ENCODE measurements around the gene PIEZO2.

PIEZO2 gene

DNA sequence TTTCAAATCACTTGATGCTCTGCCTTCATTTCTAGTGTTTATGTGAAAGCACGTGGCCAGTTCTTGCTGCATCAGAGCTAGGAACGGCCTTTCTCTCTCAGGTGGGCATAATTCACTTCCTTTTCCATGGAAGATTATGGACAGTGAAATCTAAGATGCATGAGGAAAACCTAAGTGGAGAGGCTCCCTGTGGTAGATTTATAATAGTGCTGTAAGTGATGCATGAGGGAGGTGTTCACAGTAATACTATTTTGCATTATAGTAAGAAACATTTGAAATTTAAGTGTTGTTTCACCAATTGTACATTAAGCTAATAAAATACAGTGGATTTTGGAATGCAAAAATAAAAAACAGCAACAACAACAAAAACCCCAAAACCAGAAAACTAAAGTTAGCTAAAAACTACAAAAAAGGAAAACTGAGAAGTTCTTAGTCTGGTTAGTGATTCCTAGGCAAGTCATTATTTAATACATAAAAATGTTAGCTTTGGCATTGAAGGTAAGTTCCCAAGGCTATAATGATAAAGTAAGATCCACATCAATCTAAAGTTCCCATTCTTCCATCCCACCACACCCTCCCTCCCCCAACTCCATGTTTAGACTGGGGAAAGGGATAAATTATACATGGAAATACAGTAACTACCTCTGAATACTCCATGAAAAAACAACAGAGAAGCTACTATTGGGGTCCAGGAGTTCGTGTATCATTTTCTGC, 469.7 kb downstream of the PIEZO2 start:
- TF ChIP-seq, protein P1, sequence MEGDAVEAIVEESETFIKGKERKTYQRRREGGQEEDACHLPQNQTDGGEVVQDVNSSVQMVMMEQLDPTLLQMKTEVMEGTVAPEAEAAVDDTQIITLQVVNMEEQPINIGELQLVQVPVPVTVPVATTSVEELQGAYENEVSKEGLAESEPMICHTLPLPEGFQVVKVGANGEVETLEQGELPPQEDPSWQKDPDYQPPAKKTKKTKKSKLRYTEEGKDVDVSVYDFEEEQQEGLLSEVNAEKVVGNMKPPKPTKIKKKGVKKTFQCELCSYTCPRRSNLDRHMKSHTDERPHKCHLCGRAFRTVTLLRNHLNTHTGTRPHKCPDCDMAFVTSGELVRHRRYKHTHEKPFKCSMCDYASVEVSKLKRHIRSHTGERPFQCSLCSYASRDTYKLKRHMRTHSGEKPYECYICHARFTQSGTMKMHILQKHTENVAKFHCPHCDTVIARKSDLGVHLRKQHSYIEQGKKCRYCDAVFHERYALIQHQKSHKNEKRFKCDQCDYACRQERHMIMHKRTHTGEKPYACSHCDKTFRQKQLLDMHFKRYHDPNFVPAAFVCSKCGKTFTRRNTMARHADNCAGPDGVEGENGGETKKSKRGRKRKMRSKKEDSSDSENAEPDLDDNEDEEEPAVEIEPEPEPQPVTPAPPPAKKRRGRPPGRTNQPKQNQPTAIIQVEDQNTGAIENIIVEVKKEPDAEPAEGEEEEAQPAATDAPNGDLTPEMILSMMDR (IDR thresholded peaks at IDR 0.05; ENCODE audit: extremely low read depth, missing control alignments) = no peak

DNA sequence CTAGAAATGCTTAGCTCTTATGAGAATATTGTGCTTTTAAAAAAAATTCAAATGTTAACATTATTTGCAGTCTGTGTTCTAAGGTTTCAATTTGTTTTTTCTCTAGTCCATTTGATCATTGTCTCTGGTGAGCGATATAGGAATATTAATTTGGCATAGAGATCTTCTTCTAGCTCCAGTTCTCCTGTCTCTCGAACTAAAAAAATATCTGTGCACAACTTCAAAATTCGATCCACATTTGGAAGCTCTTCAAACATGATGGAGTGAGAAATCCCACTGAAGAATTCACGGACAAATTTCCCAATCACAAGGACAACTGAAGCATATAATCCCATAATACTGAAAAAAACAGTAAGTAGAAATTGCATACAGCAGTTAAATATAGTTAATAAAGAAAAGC, 477.9 kb downstream of the PIEZO2 start:
- TF ChIP-seq, protein P1 (IDR thresholded peaks at IDR 0.05; ENCODE audit: extremely low read depth, missing control alignments) = no peak
- DNase-seq (ENCODE audit: low spot score) = no peak

More for the DNA sequence above, 469.7 kb downstream of the PIEZO2 start:
- no peak for DNase-seq (ENCODE audit: low spot score)

DNA sequence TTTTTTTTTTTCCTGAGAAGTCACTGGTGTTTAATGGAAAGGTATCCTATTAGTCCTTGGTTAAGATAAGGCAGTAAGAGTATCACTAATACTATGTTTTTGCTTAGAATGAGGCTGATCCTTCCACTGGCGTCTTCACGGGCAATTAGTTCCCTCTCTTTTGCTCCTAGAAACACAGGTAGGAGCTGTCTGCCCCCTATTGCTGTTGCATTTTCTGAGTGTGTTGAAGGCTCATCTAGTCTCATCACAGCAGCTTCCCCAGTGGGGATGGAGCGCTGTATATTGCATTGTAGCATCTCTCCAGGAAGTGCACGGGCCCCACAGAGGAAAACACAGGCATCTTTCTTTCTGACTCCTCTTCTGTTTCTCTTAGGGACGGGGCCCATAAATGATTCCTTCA, 478.5 kb downstream of the PIEZO2 start:
- DNase-seq (ENCODE audit: low spot score) = no peak
- TF ChIP-seq, protein P1 (IDR thresholded peaks at IDR 0.05; ENCODE audit: extremely low read depth, missing control alignments) = no peak

DNA sequence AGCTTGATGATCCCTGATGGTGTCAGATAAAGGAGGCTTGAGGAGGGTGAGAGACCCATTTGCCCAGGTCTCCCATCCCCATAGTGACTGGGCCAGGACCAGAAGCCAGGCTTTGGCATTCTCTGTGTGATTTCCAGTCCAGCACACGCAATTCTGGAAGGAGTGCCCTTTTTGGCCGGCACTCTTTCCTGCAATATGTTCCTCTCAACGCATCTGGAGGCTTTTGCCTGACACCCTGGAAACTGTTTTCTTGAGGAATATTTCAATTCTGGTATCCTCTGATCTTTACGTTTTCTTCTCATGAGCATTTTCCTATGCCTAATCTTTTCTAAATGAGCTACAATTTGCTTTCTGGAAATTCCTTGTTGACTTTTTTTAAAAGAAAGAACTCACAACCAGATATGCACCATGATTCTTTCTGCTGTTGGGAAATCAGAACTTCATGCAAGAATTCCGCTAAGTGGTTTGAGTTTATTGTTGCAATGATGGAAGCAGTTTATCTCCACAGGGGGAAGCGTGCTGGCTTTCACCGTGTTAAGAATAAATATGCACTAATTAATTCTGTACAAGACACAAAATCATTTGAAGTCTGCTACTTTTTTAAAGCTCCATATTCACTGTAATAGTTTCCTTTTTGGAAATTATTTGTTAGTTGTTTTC, 479.8 kb downstream of the PIEZO2 start:
- TF ChIP-seq, protein P1 (IDR thresholded peaks at IDR 0.05; ENCODE audit: extremely low read depth, missing control alignments) = no peak

DNA sequence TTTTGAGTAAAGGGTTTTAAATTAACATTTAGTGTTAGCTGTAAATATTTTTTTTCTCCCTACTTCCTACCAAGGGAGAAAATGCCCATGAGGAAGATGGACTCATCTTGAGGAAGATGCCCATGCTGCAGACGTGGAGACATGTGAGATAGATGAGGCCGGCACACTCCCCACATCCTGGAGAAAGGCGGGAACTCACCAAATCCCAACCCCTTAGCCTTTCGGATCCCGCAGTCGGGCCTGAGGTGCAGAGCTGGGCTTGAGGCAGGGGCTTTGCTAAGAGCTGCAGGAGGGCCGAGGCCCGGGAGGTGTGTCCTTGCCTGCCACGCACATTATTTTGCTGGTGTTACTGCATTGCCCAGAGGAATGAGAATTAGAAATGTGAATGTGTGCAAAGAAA, 485.6 kb downstream of the PIEZO2 start:
- no peak for DNase-seq (ENCODE audit: low spot score)
- TF ChIP-seq, protein P1 (IDR thresholded peaks at IDR 0.05; ENCODE audit: extremely low read depth, missing control alignments) = no peak

More for the DNA sequence above, 479.8 kb downstream of the PIEZO2 start:
- no peak for DNase-seq (ENCODE audit: low spot score)

DNA sequence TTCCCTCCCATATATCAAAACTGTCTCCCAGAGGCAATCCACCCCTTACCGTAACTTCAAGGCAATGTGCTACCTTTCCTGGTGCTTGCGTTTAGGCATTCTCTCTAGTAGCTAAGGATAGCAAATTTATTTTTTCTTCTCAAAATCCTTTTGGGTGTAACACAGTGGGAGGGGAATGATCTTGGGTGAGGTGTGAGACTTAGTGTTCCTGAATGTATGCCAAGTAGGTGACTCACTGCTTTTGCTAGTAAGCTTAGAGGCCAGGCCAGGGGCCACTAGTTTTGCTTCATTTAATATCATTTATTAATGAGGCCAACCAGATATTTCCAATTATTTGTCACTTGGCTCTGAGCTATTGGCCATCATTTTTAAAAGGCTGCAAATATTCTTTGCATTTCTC, 488.1 kb downstream of the PIEZO2 start:
- TF ChIP-seq, protein P1 (IDR thresholded peaks at IDR 0.05; ENCODE audit: extremely low read depth, missing control alignments) = no peak
- DNase-seq (ENCODE audit: low spot score) = no peak

DNA sequence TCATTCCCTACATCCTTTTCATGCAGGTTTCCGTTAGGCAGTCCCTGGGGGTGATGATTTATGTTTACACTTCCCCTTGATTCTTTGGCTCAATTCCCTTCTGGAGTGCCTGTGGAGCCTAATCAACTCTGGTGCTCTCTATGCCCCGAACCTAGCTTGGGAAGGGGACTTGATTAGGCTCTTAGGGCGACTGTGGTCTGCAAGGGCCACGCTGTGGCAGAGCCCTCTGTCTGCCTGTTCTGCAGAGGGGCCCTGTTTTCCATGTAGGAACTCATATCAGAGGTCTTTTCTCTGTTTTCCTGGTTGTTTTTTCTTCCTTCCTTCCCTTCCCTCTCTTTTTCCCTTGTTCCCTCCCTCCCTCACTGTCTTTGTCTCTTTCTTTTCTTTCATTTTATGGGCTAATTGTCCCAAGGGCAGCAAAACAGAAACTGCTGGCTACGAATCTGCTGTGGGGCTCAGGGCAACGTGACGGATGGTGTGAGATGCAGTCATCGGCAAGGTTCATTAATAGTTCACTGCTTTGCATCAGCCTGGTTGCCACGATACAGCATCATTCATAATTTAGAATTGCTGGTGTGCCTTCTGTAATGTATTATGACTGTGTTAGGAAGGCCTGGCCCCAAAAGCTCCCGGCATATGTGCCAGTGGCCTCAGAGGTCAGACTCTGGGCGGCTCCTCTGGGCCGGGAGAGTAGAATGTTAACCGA, 489.0 kb downstream of the PIEZO2 start:
- TF ChIP-seq, protein P1 (IDR thresholded peaks at IDR 0.05; ENCODE audit: extremely low read depth, missing control alignments) = no peak
- no peak for DNase-seq (ENCODE audit: low spot score)
